ENCODE data around the gene COPS8.

DNA sequence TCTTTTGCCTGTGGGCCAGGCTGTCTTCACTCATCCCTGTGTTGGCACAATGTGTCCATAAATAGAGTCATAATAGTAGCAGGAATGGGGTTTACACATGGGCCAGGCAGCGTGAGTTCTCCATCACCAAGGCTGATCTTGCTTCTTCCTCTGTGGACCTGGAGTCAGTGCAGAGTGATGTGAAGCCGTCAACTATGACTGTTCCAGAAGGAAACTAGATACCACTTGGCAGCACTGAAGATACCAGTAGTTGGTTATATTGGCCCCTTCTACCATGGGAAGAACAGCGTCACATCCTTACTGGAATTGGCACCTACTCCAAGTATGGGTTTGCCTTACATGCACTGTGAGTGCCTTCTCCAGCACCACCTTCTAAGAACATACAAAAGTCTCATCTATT lies 30.2 kb downstream of the COPS8 start:
- TF ChIP-seq, protein P1, sequence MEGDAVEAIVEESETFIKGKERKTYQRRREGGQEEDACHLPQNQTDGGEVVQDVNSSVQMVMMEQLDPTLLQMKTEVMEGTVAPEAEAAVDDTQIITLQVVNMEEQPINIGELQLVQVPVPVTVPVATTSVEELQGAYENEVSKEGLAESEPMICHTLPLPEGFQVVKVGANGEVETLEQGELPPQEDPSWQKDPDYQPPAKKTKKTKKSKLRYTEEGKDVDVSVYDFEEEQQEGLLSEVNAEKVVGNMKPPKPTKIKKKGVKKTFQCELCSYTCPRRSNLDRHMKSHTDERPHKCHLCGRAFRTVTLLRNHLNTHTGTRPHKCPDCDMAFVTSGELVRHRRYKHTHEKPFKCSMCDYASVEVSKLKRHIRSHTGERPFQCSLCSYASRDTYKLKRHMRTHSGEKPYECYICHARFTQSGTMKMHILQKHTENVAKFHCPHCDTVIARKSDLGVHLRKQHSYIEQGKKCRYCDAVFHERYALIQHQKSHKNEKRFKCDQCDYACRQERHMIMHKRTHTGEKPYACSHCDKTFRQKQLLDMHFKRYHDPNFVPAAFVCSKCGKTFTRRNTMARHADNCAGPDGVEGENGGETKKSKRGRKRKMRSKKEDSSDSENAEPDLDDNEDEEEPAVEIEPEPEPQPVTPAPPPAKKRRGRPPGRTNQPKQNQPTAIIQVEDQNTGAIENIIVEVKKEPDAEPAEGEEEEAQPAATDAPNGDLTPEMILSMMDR (IDR thresholded peaks at IDR 0.05): no peak
- TF ChIP-seq POLR2A (IDR thresholded peaks at IDR 0.05) (no peak), EP300 (IDR thresholded peaks at IDR 0.05) (no peak), POLR2AphosphoS5 (IDR thresholded peaks at IDR 0.05) (no peak)

All from sigmoid colon (tissue), 4 donors.